OCI-LY1 (cell line): Measurements from ENCODE around the gene DDR2.

Experiments used
- CTCF ChIP-seq: fragments of 200-600 bp; sonication (generic), shearing (Covaris generic); IDR thresholded peaks from 2 replicates; pipeline ENCODE4 v1.5.1; 2017; ENCODE audit warnings: mild to moderate bottlenecking, antibody characterized with exemption, low read length, moderate library complexity, mixed read lengths
- EZH2 ChIP-seq: fragments of 200-600 bp; sonication (generic), shearing (Covaris generic); IDR thresholded peaks from 2 replicates; pipeline ENCODE4 v1.8.0; 2017; ENCODE audit warnings: borderline replicate concordance, mixed run types, mild to moderate bottlenecking, antibody characterized with exemption, low read length, moderate library complexity, mixed read lengths

GRCh38 chr1:162832470-162832869, 200.2 kb downstream of the DDR2 start:
- TF ChIP-seq CTCF = no peak
- TF ChIP-seq EZH2 = no peak
